HEK293 (cell line): ENCODE data around the gene IRF3.

Experiments used
- TF ChIP-seq, protein P1 (sequence below): fragments of 450-650 bp; formaldehyde crosslinking; IDR thresholded peaks from 2 replicates; pipeline ENCODE4 v1.5.1; 2016; ENCODE audit warnings: missing biosample characterization, missing genetic modification characterization
- TF ChIP-seq, protein P2 (sequence below): fragments of 450-650 bp; formaldehyde crosslinking; conservative IDR thresholded peaks from 2 replicates; pipeline ENCODE4 v1.5.1; 2016; ENCODE audit warnings: low read depth, missing biosample characterization, missing genetic modification characterization
- TF ChIP-seq, protein P3 (sequence below): fragments of 450-650 bp; formaldehyde crosslinking; IDR thresholded peaks from 2 replicates; pipeline ENCODE4 v1.5.1; 2016; ENCODE audit warnings: missing biosample characterization, missing genetic modification characterization
- TF ChIP-seq, protein P4 (sequence below): fragments of 450-650 bp; formaldehyde crosslinking; IDR thresholded peaks from 2 replicates; pipeline ENCODE4 v1.5.1; 2016; ENCODE audit warnings: missing biosample characterization, missing genetic modification characterization
- TF ChIP-seq, protein P5 (sequence below): fragments of 450-650 bp; formaldehyde crosslinking; IDR thresholded peaks from 2 replicates; pipeline ENCODE4 v1.5.1; 2016; ENCODE audit warnings: missing biosample characterization, missing genetic modification characterization
- TF ChIP-seq, protein P6 (sequence below): fragments of 450-650 bp; formaldehyde crosslinking; IDR thresholded peaks from 2 replicates; pipeline ENCODE4 v1.5.1; 2016; ENCODE audit warnings: missing biosample characterization, missing genetic modification characterization

Gene IRF3

DNA sequence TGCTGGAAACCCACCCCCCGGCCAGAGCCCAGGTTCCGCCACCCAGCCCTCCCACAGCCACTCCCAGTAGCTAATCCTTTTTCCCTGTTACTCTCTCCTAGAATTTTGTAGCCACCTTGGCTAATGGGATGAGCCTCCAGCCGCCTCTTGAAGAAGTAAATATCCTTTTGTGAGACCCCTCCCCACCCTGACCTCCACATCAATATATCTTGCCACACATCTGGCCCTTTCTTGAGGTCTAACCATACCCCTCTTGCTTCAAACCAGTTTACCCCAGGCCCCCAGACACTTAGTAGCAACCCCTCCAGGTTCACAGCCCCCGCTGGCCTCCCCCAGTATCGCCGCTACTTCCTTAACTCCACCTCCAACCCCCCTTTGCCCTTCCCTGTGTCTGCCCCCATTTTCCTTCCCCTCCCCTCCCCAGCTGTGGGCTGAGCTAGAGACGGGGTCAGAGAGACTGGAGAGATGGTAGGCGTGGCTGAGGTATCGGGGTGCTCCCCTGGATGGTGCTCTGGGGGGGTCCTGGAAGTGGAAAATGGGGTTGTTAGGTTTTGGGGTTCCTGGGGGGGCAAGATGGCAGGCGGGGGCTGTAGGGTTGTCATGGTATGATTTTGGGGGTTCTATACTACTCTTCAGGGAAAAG, 14.2 kb upstream of the IRF3 start (continued):
- TF ChIP-seq, protein P1, sequence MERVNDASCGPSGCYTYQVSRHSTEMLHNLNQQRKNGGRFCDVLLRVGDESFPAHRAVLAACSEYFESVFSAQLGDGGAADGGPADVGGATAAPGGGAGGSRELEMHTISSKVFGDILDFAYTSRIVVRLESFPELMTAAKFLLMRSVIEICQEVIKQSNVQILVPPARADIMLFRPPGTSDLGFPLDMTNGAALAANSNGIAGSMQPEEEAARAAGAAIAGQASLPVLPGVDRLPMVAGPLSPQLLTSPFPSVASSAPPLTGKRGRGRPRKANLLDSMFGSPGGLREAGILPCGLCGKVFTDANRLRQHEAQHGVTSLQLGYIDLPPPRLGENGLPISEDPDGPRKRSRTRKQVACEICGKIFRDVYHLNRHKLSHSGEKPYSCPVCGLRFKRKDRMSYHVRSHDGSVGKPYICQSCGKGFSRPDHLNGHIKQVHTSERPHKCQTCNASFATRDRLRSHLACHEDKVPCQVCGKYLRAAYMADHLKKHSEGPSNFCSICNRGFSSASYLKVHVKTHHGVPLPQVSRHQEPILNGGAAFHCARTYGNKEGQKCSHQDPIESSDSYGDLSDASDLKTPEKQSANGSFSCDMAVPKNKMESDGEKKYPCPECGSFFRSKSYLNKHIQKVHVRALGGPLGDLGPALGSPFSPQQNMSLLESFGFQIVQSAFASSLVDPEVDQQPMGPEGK (tag by site-specific recombination): peak; percentile 71
- TF ChIP-seq, protein P2, sequence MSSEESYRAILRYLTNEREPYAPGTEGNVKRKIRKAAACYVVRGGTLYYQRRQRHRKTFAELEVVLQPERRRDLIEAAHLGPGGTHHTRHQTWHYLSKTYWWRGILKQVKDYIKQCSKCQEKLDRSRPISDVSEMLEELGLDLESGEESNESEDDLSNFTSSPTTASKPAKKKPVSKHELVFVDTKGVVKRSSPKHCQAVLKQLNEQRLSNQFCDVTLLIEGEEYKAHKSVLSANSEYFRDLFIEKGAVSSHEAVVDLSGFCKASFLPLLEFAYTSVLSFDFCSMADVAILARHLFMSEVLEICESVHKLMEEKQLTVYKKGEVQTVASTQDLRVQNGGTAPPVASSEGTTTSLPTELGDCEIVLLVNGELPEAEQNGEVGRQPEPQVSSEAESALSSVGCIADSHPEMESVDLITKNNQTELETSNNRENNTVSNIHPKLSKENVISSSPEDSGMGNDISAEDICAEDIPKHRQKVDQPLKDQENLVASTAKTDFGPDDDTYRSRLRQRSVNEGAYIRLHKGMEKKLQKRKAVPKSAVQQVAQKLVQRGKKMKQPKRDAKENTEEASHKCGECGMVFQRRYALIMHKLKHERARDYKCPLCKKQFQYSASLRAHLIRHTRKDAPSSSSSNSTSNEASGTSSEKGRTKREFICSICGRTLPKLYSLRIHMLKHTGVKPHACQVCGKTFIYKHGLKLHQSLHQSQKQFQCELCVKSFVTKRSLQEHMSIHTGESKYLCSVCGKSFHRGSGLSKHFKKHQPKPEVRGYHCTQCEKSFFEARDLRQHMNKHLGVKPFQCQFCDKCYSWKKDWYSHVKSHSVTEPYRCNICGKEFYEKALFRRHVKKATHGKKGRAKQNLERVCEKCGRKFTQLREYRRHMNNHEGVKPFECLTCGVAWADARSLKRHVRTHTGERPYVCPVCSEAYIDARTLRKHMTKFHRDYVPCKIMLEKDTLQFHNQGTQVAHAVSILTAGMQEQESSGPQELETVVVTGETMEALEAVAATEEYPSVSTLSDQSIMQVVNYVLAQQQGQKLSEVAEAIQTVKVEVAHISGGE (tag by site-specific recombination): 0 out of 2 replicates have a peak, but pooled peaks have one; percentile 11
- TF ChIP-seq, protein P3, sequence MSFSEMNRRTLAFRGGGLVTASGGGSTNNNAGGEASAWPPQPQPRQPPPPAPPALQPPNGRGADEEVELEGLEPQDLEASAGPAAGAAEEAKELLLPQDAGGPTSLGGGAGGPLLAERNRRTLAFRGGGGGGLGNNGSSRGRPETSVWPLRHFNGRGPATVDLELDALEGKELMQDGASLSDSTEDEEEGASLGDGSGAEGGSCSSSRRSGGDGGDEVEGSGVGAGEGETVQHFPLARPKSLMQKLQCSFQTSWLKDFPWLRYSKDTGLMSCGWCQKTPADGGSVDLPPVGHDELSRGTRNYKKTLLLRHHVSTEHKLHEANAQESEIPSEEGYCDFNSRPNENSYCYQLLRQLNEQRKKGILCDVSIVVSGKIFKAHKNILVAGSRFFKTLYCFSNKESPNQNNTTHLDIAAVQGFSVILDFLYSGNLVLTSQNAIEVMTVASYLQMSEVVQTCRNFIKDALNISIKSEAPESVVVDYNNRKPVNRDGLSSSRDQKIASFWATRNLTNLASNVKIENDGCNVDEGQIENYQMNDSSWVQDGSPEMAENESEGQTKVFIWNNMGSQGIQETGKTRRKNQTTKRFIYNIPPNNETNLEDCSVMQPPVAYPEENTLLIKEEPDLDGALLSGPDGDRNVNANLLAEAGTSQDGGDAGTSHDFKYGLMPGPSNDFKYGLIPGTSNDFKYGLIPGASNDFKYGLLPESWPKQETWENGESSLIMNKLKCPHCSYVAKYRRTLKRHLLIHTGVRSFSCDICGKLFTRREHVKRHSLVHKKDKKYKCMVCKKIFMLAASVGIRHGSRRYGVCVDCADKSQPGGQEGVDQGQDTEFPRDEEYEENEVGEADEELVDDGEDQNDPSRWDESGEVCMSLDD (tag by site-specific recombination): peak; percentile 93
- TF ChIP-seq, protein P4, sequence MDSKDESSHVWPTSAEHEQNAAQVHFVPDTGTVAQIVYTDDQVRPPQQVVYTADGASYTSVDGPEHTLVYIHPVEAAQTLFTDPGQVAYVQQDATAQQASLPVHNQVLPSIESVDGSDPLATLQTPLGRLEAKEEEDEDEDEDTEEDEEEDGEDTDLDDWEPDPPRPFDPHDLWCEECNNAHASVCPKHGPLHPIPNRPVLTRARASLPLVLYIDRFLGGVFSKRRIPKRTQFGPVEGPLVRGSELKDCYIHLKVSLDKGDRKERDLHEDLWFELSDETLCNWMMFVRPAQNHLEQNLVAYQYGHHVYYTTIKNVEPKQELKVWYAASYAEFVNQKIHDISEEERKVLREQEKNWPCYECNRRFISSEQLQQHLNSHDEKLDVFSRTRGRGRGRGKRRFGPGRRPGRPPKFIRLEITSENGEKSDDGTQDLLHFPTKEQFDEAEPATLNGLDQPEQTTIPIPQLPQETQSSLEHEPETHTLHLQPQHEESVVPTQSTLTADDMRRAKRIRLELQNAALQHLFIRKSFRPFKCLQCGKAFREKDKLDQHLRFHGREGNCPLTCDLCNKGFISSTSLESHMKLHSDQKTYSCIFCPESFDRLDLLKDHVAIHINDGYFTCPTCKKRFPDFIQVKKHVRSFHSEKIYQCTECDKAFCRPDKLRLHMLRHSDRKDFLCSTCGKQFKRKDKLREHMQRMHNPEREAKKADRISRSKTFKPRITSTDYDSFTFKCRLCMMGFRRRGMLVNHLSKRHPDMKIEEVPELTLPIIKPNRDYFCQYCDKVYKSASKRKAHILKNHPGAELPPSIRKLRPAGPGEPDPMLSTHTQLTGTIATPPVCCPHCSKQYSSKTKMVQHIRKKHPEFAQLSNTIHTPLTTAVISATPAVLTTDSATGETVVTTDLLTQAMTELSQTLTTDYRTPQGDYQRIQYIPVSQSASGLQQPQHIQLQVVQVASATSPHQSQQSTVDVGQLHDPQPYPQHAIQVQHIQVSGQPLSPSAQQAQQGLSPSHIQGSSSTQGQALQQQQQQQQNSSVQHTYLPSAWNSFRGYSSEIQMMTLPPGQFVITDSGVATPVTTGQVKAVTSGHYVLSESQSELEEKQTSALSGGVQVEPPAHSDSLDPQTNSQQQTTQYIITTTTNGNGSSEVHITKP (tag by site-specific recombination): no peak
- TF ChIP-seq, protein P5, sequence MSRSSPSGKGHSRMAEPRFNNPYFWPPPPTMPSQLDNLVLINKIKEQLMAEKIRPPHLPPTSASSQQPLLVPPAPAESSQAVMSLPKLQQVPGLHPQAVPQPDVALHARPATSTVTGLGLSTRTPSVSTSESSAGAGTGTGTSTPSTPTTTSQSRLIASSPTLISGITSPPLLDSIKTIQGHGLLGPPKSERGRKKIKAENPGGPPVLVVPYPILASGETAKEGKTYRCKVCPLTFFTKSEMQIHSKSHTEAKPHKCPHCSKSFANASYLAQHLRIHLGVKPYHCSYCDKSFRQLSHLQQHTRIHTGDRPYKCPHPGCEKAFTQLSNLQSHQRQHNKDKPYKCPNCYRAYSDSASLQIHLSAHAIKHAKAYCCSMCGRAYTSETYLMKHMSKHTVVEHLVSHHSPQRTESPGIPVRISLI: no peak
- TF ChIP-seq, protein P6, sequence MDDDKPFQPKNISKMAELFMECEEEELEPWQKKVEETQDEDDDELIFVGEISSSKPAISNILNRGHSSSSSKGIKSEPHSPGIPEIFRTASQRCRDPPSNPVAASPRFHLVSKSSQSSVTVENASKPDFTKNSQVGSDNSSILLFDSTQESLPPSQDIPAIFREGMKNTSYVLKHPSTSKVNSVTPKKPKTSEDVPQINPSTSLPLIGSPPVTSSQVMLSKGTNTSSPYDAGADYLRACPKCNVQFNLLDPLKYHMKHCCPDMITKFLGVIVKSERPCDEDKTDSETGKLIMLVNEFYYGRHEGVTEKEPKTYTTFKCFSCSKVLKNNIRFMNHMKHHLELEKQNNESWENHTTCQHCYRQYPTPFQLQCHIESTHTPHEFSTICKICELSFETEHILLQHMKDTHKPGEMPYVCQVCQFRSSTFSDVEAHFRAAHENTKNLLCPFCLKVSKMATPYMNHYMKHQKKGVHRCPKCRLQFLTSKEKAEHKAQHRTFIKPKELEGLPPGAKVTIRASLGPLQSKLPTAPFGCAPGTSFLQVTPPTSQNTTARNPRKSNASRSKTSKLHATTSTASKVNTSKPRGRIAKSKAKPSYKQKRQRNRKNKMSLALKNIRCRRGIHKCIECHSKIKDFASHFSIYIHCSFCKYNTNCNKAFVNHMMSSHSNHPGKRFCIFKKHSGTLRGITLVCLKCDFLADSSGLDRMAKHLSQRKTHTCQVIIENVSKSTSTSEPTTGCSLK (tag by site-specific recombination): no peak
